ENCODE results near the gene PUS3. TPM values are rescaled to one million over a fixed set of nuclear protein-coding genes. Genes with fewer than 3 reads are reported as not detected.
A peak's percentile ranks its signal among the peaks of the same experiment; 100 is the strongest.

PUS3 gene
- total and polyA plus RNA-seq, 7 experiments from 2014 or later: 4.6 to 15.3 (median 9.6) TPM

GRCh38 chr11:125892071-125892470, 10.9 kb downstream of the PUS3 start:
- peak overlapping the region in 1 of 9 donors; percentile 68 for H3K27ac Mint-ChIP-seq
- H3K4me3 Mint-ChIP-seq: no peak overlapping the region
- peaks cover 20 to 79% (median 51%) of the 10 kb centered on the region in 7 donors for H3K4me1 Mint-ChIP-seq
- H3K27me3 Mint-ChIP-seq: peaks cover 0 to 4% (median 0%) of the 10 kb centered on the region in 5 donors
- CTCF ChIA-PET: no interaction called here
- Histone ChIP-seq H3K9me3 (ENCODE audit: control insufficient read depth in 2 of 3, low read length in 3 of 3) (no peaks in the 10 kb centered on the region), H3K36me3 (ENCODE audit: control insufficient read depth in 2 of 3, insufficient read depth in 3 of 3, low read length in 3 of 3) (peaks cover 0 to 30% (median 11%) of the 10 kb centered on the region in 3 experiments), H3K27ac (ENCODE audit: low read depth, low read length) (no peak overlapping the region), H3K27me3 (ENCODE audit: control insufficient read depth in 2 of 2, insufficient read depth in 2 of 2, low read length in 2 of 2) (no peaks in the 10 kb centered on the region), H3K4me3 (ENCODE audit: low read length) (no peak overlapping the region), H3K4me1 (ENCODE audit: control insufficient read depth in 2 of 2, insufficient read depth in 2 of 2, low read length in 2 of 2) (peaks cover 6% of the 10 kb centered on the region in 2 donors)
- H3K9me3 Mint-ChIP-seq: peaks cover 0 to 6% (median 0%) of the 10 kb centered on the region in 11 donors
- ATAC-seq (no peak), DNase-seq (no peak)
- intact Hi-C loops (cut with micrococcal nuclease): no loop called here
- POLR2A ChIA-PET: interaction anchor here (0.6 kb wide), 1 partner anchor 11 kb away, joined by 3 read pairs; no protein-coding TSS in a partner anchor
- H3K36me3 Mint-ChIP-seq: peaks cover 5 to 36% (median 19%) of the 10 kb centered on the region in 5 donors

- ChIA-PET POLR2A (no interaction called here), CTCF (no interaction called here)
- H3K4me3 Mint-ChIP-seq: peak overlapping the region in 9 of 10 donors; percentile 8 to 55 (median 28)
- Histone ChIP-seq H3K4me1 (ENCODE audit: control insufficient read depth in 2 of 2, insufficient read depth in 2 of 2, low read length in 2 of 2) (peaks cover 6% of the 10 kb centered on the region in 2 donors), H3K36me3 (ENCODE audit: control insufficient read depth in 2 of 3, insufficient read depth in 3 of 3, low read length in 3 of 3) (peaks cover 0 to 28% (median 11%) of the 10 kb centered on the region in 3 experiments), H3K9me3 (ENCODE audit: control insufficient read depth in 2 of 3, low read length in 3 of 3) (no peaks in the 10 kb centered on the region), H3K4me3 (ENCODE audit: low read length) (no peak overlapping the region), H3K27ac (ENCODE audit: low read depth, low read length) (no peak overlapping the region), H3K27me3 (ENCODE audit: control insufficient read depth in 2 of 2, insufficient read depth in 2 of 2, low read length in 2 of 2) (no peaks in the 10 kb centered on the region)
- H3K9me3 Mint-ChIP-seq: peaks cover 0 to 6% (median 0%) of the 10 kb centered on the region in 11 donors
- H3K27ac Mint-ChIP-seq: peak overlapping the region in 2 of 9 donors; percentile 36 to 41
- intact Hi-C loops (cut with micrococcal nuclease): no loop called here
- peaks cover 0 to 4% (median 0%) of the 10 kb centered on the region in 5 donors for H3K27me3 Mint-ChIP-seq
- H3K4me1 Mint-ChIP-seq: peaks cover 24 to 74% (median 49%) of the 10 kb centered on the region in 7 donors
- ATAC-seq (no peak), DNase-seq (no peak)
- H3K36me3 Mint-ChIP-seq: peaks cover 5 to 30% (median 16%) of the 10 kb centered on the region in 5 donors
Observed at GRCh38 chr11:125890447-125891100, 12.4 kb downstream of the PUS3 start.

- Mint-ChIP-seq H3K27me3 (peaks cover 0 to 4% (median 0%) of the 10 kb centered on the region in 5 donors), H3K4me1 (peaks cover 20 to 57% (median 39%) of the 10 kb centered on the region in 7 donors), H3K9me3 (peaks cover 0 to 6% (median 0%) of the 10 kb centered on the region in 11 donors), H3K27ac (peak within 1 kb of the TSS; percentile 88 to 99 (median 97)), H3K36me3 (peaks cover 0 to 10% (median 8%) of the 10 kb centered on the region in 5 donors), H3K4me3 (peak within 1 kb of the TSS; percentile 87 to 98 (median 96))
- POLR2A ChIA-PET: interaction anchor here (0.7 to 2.6 kb wide), 11 partner anchors 16 to 929 kb away, joined by 3 to 21 read pairs (median 5); partner anchors contain the start of genes CHEK1, EI24, FAM118B and FOXRED1
- intact Hi-C loops (cut with micrococcal nuclease): loop anchor here (1.0 to 10.0 kb wide), 18 partner anchors 16 to 1215 kb away; partner anchors contain the start of genes CCDC15 (in 2 of the 2), EI24 (in 2 of the 2), FAM118B (in 2 of the 2) and FOXRED1 (in 2 of the 2)
- peaks cover 0 to 5% (median 0%) of the 10 kb centered on the region in 3 experiments for H3K36me3 ChIP-seq (ENCODE audit: control insufficient read depth in 2 of 3, insufficient read depth in 3 of 3, low read length in 3 of 3)
- DNase-seq (peak; percentile 90 to 100 (median 94)), ATAC-seq (peak; percentile 95)
- CTCF ChIA-PET: interaction anchor here (0.6 to 1.5 kb wide), 4 partner anchors 9 to 331 kb away, joined by 3 to 6 read pairs (median 3); partner anchors contain the start of gene PUS3
- no peaks in the 10 kb centered on the region for H3K27me3 ChIP-seq (ENCODE audit: control insufficient read depth in 2 of 2, insufficient read depth in 2 of 2, low read length in 2 of 2)
- H3K4me3 ChIP-seq (ENCODE audit: low read length): peak within 1 kb of the TSS; percentile 86
- peaks cover 6% of the 10 kb centered on the region in 2 donors for H3K4me1 ChIP-seq (ENCODE audit: control insufficient read depth in 2 of 2, insufficient read depth in 2 of 2, low read length in 2 of 2)
- no peaks in the 10 kb centered on the region for H3K9me3 ChIP-seq (ENCODE audit: control insufficient read depth in 2 of 3, low read length in 3 of 3)
- peak within 1 kb of the TSS; percentile 71 for H3K27ac ChIP-seq (ENCODE audit: low read depth, low read length)
Observed at GRCh38 chr11:125887373-125888324, 15.4 kb downstream of the PUS3 start, which contains the start of gene HYLS1. HYLS1 (plus strand) TSS chr11:125887668; CDS start chr11:125899369, 11,701 bp downstream.

- peaks cover 0 to 6% (median 4%) of the 10 kb centered on the region in 5 donors for H3K36me3 Mint-ChIP-seq
- H3K9me3 Mint-ChIP-seq: peaks cover 0 to 6% (median 0%) of the 10 kb centered on the region in 11 donors
- ChIA-PET CTCF (interaction anchor here (1.0 to 1.5 kb wide), 2 partner anchors 12 to 16 kb away, joined by 3 to 6 read pairs; partner anchors contain the start of gene PUS3), POLR2A (interaction anchor here (1.1 to 2.6 kb wide), 8 partner anchors 16 to 396 kb away, joined by 3 to 21 read pairs (median 7); partner anchors contain the start of genes CHEK1, EI24, FAM118B and FOXRED1)
- Histone ChIP-seq H3K4me3 (ENCODE audit: low read length) (peak overlapping the region; percentile 86), H3K36me3 (ENCODE audit: control insufficient read depth in 2 of 3, insufficient read depth in 3 of 3, low read length in 3 of 3) (no peaks in the 10 kb centered on the region), H3K27me3 (ENCODE audit: control insufficient read depth in 2 of 2, insufficient read depth in 2 of 2, low read length in 2 of 2) (no peaks in the 10 kb centered on the region), H3K9me3 (ENCODE audit: control insufficient read depth in 2 of 3, low read length in 3 of 3) (no peaks in the 10 kb centered on the region), H3K4me1 (ENCODE audit: control insufficient read depth in 2 of 2, insufficient read depth in 2 of 2, low read length in 2 of 2) (peaks cover 6% of the 10 kb centered on the region in 2 donors), H3K27ac (ENCODE audit: low read depth, low read length) (peak overlapping the region; percentile 71)
- peak in 1 of 9 donors; percentile 43 for DNase-seq
- peaks cover 17 to 52% (median 36%) of the 10 kb centered on the region in 7 donors for H3K4me1 Mint-ChIP-seq
- peaks cover 0 to 7% (median 0%) of the 10 kb centered on the region in 5 donors for H3K27me3 Mint-ChIP-seq
- peak; percentile 34 for ATAC-seq
- peak overlapping the region; percentile 88 to 99 (median 97) for H3K27ac Mint-ChIP-seq
- peak overlapping the region; percentile 87 to 98 (median 96) for H3K4me3 Mint-ChIP-seq
- intact Hi-C loops (cut with micrococcal nuclease): loop anchor here (1.0 to 10.0 kb wide), 18 partner anchors 16 to 1215 kb away; partner anchors contain the start of genes CCDC15 (in 2 of the 2), EI24 (in 2 of the 2), FAM118B (in 2 of the 2) and FOXRED1 (in 2 of the 2)
Observed at GRCh38 chr11:125886997-125887372, 16.0 kb downstream of the PUS3 start.

- CTCF ChIA-PET: no interaction called here
- ATAC-seq: no peak
- intact Hi-C loops (cut with micrococcal nuclease): loop anchor here in 1 of 2 donors (10.0 kb wide), 1 partner anchor 471 kb away; the partner anchor contains the start of gene ST3GAL4
- Mint-ChIP-seq H3K36me3 (peaks cover 0 to 6% (median 2%) of the 10 kb centered on the region in 5 donors), H3K9me3 (peaks cover 0 to 6% (median 0%) of the 10 kb centered on the region in 11 donors), H3K27me3 (peaks cover 0 to 27% (median 0%) of the 10 kb centered on the region in 5 donors), H3K4me1 (peaks cover 8 to 21% (median 14%) of the 10 kb centered on the region in 7 donors), H3K4me3 (no peak overlapping the region), H3K27ac (no peak overlapping the region)
- Histone ChIP-seq H3K27me3 (ENCODE audit: control insufficient read depth in 2 of 2, insufficient read depth in 2 of 2, low read length in 2 of 2) (no peaks in the 10 kb centered on the region), H3K9me3 (ENCODE audit: control insufficient read depth in 2 of 3, low read length in 3 of 3) (no peaks in the 10 kb centered on the region), H3K4me3 (ENCODE audit: low read length) (no peak overlapping the region), H3K27ac (ENCODE audit: low read depth, low read length) (no peak overlapping the region), H3K36me3 (ENCODE audit: control insufficient read depth in 2 of 3, insufficient read depth in 3 of 3, low read length in 3 of 3) (no peaks in the 10 kb centered on the region), H3K4me1 (ENCODE audit: control insufficient read depth in 2 of 2, insufficient read depth in 2 of 2, low read length in 2 of 2) (peaks cover 2 to 3% of the 10 kb centered on the region in 2 donors)
- no peak for DNase-seq
- POLR2A ChIA-PET: no interaction called here
Observed at GRCh38 chr11:125883375-125883774, 19.6 kb downstream of the PUS3 start.
